Hepatic stellate cell (primary cell): ENCODE data around the gene UBL4A.

Experiments
- DNase-seq: peaks from one replicate; pipeline ENCODE4 v3.0.0; 2011; ENCODE audit warnings: low spot score

Gene UBL4A

DNA sequence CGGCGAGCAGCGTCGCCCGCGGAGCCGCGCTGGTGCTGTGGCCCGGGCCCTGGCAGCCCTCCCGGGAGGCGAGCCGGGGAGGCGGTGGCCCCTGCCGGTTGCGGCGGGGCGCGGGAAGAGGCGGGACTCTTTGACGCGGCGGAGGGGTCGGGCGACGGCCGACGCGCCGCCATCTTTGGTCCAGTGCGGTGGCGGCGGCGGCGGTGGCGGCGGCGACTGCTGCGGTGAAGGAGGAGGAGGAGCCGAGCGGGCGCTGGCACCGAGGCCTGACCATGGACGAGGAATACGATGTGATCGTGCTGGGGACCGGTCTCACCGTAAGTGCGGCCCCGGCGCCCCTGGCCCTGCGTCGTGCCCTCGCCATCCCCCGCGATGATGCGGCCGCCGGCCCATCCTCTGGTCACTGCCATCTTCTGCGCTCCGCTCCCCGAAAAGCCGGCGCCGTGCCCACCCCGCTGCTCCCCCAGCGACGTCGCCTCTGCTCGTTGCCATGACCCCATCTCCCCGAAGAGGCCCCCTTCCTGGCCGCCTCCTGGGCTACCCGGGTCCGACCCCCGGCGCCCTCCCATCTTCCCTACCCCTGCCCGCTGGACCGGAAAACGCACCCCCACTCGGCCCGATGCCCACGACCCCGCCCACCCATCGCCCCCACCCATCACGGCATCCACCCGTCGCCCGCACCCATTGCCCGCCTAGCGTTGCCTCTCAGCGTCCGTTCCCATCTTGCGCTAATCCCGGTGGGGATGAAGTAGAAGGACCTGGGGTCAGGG is 49.2 kb downstream of the UBL4A start, which contains the start of gene GDI1:
TSS of gene GDI1 (plus strand) at position 172 of the 770 bp plus-strand sequence. CDS start at position 273, 101 bp downstream.
- peak; percentile 73 for DNase-seq

- peak; percentile 72 for DNase-seq
Observed at GRCh38 chrX:154436374-154436982, 49.9 kb downstream of the UBL4A start.

GRCh38 chrX:154435171-154435733 is 51.2 kb downstream of the UBL4A start:
- no peak for DNase-seq

GRCh38 chrX:154434394-154435168 is 51.8 kb downstream of the UBL4A start:
- DNase-seq: no peak
